ENCODE results near the gene EIF4H. TPM values are rescaled to one million over a fixed set of nuclear protein-coding genes. Genes with fewer than 3 reads are reported as not detected.

EIF4H gene
- total and polyA plus RNA-seq, 2 of the 8 experiments (the other 6 are each of a cell fraction or from before 2014, with no cell fraction given): 323 to 382 TPM

DNA sequence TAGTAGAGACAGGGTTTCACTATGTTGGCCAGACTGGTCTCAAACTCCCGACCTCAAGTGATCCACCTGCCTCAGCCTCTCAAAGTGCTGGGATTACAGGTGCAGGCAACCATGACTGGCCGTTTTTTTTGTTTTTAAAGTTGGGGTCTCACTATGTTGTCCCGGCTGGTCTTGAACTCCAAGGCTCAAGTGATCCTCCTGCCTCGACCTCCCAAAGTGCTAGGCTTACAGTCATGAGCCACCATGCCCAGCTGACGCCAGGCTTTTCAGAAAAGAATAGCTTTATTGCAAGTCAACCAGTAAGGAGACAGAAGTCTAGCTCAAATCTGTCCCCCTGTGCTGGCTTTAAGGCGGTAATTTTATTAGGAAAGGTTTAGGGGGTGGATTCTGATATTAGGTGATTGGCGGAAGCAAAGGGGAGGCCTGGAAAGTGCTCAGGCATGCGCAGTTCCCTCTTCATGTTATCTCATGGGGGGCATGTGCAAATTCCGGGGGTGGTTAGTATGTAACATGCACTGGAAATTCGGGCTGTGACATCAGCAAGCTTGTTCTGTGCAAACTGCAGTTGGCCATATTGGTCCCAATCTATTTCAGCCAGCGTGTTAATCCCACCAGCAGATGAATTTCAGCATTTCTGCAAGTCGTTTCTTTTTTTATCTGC, 47.8 kb upstream of the EIF4H start:
- Histone ChIP-seq H3K4me1 (replicated peaks in 1 of 4; ENCODE audit: control insufficient read depth in 3 of 4, insufficient read depth in 4 of 4, low read length in 3 of 4) (no peaks in the 10 kb centered on the region), H2BK120ac (replicated peaks; ENCODE audit: low read depth, low read length) (no peak overlapping the region), H3K4ac (replicated peaks; ENCODE audit: insufficient read length, low read depth, low read length) (no peak overlapping the region), H3K79me2 (ENCODE audit: control insufficient read depth in 1 of 2, insufficient read depth in 2 of 2, low read length in 2 of 2) (no peaks in the 10 kb centered on the region), H2AK5ac (ENCODE audit: low read depth, low read length) (no peak overlapping the region), H3K14ac (ENCODE audit: insufficient read length) (no peak overlapping the region), H3K18ac (ENCODE audit: extremely low read depth, low read length) (no peak overlapping the region), H2BK5ac (ENCODE audit: low read depth, low read length) (no peak overlapping the region), H3K9ac (replicated peaks in 1 of 4; ENCODE audit: extremely low read depth in 1 of 4, low read depth in 3 of 4, low read length in 3 of 4) (no peak overlapping the region), H4K91ac (replicated peaks; ENCODE audit: insufficient read length, low read length) (no peak overlapping the region), H3K9me3 (ENCODE audit: insufficient read depth in 2 of 2, low read depth in 1 of 2, low read length in 1 of 2) (no peaks in the 10 kb centered on the region), H2BK20ac (ENCODE audit: low read length) (no peak overlapping the region), H2BK15ac (ENCODE audit: low read length) (no peak overlapping the region), H4K20me1 (replicated peaks in 1 of 2; ENCODE audit: control insufficient read depth in 1 of 2, insufficient read depth in 2 of 2, low read length in 2 of 2) (no peaks in the 10 kb centered on the region), H2AFZ (ENCODE audit: low read length) (no peak overlapping the region), H3K27ac (ENCODE audit: low read depth, low read length) (no peak overlapping the region), H3K4me2 (ENCODE audit: insufficient read depth in 1 of 2, low read depth in 2 of 2, low read length in 2 of 2) (no peak overlapping the region), H2BK12ac (ENCODE audit: low read depth, low read length) (no peak overlapping the region), H3K23me2 (ENCODE audit: low read depth, low read length) (no peaks in the 10 kb centered on the region), H3K27me3 (replicated peaks in 1 of 4; ENCODE audit: control insufficient read depth in 3 of 4, extremely low read depth in 1 of 4, insufficient read depth in 3 of 4, low read length in 3 of 4) (no peaks in the 10 kb centered on the region), H3K36me3 (ENCODE audit: control insufficient read depth in 2 of 4, insufficient read depth in 4 of 4, low read length in 3 of 4) (peaks cover 0 to 1% (median under 1%) of the 10 kb centered on the region in 4 experiments; a peak in 3 of 8 replicates), H4K5ac (ENCODE audit: insufficient read length, low read depth, low read length) (no peak overlapping the region), H4K8ac (ENCODE audit: extremely low read depth, insufficient read depth, low read length) (no peak overlapping the region), H3K4me3 (ENCODE audit: extremely low read depth in 1 of 4, insufficient read depth in 2 of 4, low read depth in 3 of 4, low read length in 4 of 4) (no peak overlapping the region), H3K23ac (ENCODE audit: insufficient read length) (no peak overlapping the region), H3K79me1 (ENCODE audit: low read depth, low read length) (no peaks in the 10 kb centered on the region), H3K56ac (replicated peaks; ENCODE audit: insufficient read length, low read depth, low read length) (no peak overlapping the region)
- CTCF ChIA-PET (ENCODE audit: partially characterized antibody): interaction anchor here (1.3 kb wide), 1 partner anchor 18 kb away, joined by 5 read pairs; no protein-coding TSS in a partner anchor
- FAIRE-seq (no peak), DNase-seq (ENCODE audit: low read depth in 1 of 2, low spot score in 2 of 2) (no peak)
- WGBS, 2 experiments (ENCODE audit: extremely low coverage in 1 of 2, insufficient coverage in 1 of 2, insufficient read length in 1 of 2, insufficient replicate concordance in 2 of 2, low coverage in 1 of 2, low lambda C conversion rate in 2 of 2, missing lambda C conversion rate in 1 of 2): 85% methylated on average over 12 of the region's 12 CpGs; no CpG with 5 or more reads in 1 of the 2 experiments
- POLR2A ChIA-PET (ENCODE audit: partially characterized antibody): no interaction called here
- TF ChIP-seq SP1 (IDR thresholded peaks at IDR 0.05; ENCODE audit: low read depth, low read length) (no peak), CBX5 (IDR thresholded peaks at IDR 0.05; ENCODE audit: low read depth, low read length) (no peak), TAF1 (IDR thresholded peaks at IDR 0.05; ENCODE audit: low read depth, low read length) (no peak), SIRT6 (IDR thresholded peaks at IDR 0.05; ENCODE audit: low read length) (no peak), TAF7 (optimal IDR thresholded peaks at IDR 0.05; ENCODE audit: borderline replicate concordance, low read depth, low read length) (no peak), CTBP2 (IDR thresholded peaks at IDR 0.05; ENCODE audit: borderline replicate concordance, insufficient read depth, insufficient read length, low read length) (no peak)
- TF ChIP-seq, protein P1, sequence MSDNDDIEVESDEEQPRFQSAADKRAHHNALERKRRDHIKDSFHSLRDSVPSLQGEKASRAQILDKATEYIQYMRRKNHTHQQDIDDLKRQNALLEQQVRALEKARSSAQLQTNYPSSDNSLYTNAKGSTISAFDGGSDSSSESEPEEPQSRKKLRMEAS (IDR thresholded peaks at IDR 0.05): no peak

All from H1 (cell line).